K562 (cell line): ENCODE results near the gene STX18. TPM values are rescaled to one million over a fixed set of nuclear protein-coding genes. Genes with fewer than 3 reads are reported as not detected.

Source experiments
- ATAC-seq: fragments of 200-7000 bp; cut with Tn5 transposase; 3 replicates; pipeline ENCODE4 v1.9.1; 2020; ENCODE audit warnings: moderate library complexity
- BruUV-seq: library from RNA; stranded (reverse); fragments of 400-500 nt; replicated peaks from 2 replicates; lab custom pipeline; 2021; lab: Mats Ljungman, UMichigan
- CTCF ChIA-PET: fragments of 300-600 bp; formaldehyde crosslinking; extraction: SDS; loops from one replicate; lab custom pipeline; 2021; ENCODE audit warnings: low intra/inter-chr PET ratio; lab: Yijun Ruan, JAX
- POLR2A ChIA-PET: fragments of 300-600, 350-650 bp; sonication (Branson Sonifier 250); formaldehyde crosslinking; extraction: SDS; loops from one replicate; lab custom pipeline; 2021; ENCODE audit warnings: antibody characterized with exemption, inconsistent platforms; lab: Yijun Ruan, JAX
- DNase-seq, 4 experiments: peaks; one replicate each; pipeline versions ENCODE4 v3.0.0 to v3.0.0-alpha.2; 2011 to 2018; ENCODE audit warnings: low spot score in 3 of 4, mixed read lengths in 3 of 4; ENCODE audit errors: extremely low read depth in 1 of 4
- FAIRE-seq: peaks from 2 replicates; lab custom pipeline; 2011; peaks lifted over from hg19 to GRCh38; lab: Jason Lieb, UNC
- H2AFZ ChIP-seq: 2 replicates; pipeline ENCODE4 v1.6.0; 2011; ENCODE audit warnings: low read depth, low read length, control low read depth, inconsistent platforms
- H3K27ac ChIP-seq: fragments of 200-600 bp; 3 replicates; pipeline ENCODE4 v1.8.0; 2011; ENCODE audit warnings: low read depth, mild to moderate bottlenecking, control low read depth, inconsistent platforms, low read length, moderate library complexity, mixed read lengths; ENCODE audit errors: extremely low read depth
- H3K27me3 ChIP-seq, 2 experiments: fragments of 300-600 bp in 1 of 2; 2 replicates in 1 of 2; 3 replicates in 1 of 2; pipeline versions ENCODE4 v1.6.0 to v1.8.0; 2011; ENCODE audit warnings: inconsistent platforms in 2 of 2, low read length in 2 of 2, mild to moderate bottlenecking in 1 of 2, mixed read lengths in 1 of 2, moderate library complexity in 1 of 2; ENCODE audit not compliant: control insufficient read depth in 2 of 2, insufficient read depth in 2 of 2
- H3K36me3 ChIP-seq: fragments of 300-600 bp; 3 replicates; pipeline ENCODE4 v1.8.0; 2011; ENCODE audit warnings: mild to moderate bottlenecking, low read length, inconsistent platforms; ENCODE audit not compliant: control insufficient read depth, insufficient read depth
- H3K4me1 ChIP-seq, 2 experiments: fragments of 200-600 bp in 1 of 2; replicated peaks in 1 of 2; 2 replicates in 1 of 2; 3 replicates in 1 of 2; pipeline versions ENCODE4 v1.5.1 to v1.8.0; 2011; ENCODE audit warnings: inconsistent platforms in 2 of 2, low read length in 2 of 2, mild to moderate bottlenecking in 1 of 2, mixed read lengths in 1 of 2, moderate library complexity in 1 of 2; ENCODE audit not compliant: control insufficient read depth in 2 of 2, insufficient read depth in 2 of 2
- H3K4me2 ChIP-seq: 2 replicates; pipeline ENCODE4 v1.6.1; 2011; ENCODE audit warnings: low read length, control low read depth, inconsistent platforms, mixed read lengths; ENCODE audit not compliant: insufficient read depth
- H3K4me3 ChIP-seq: fragments of 200-600 bp; sonication (generic), shearing (Covaris generic); 2 replicates; pipeline ENCODE4 v1.5.1; 2016; ENCODE audit warnings: control low read depth, inconsistent platforms
- H3K79me2 ChIP-seq: fragments of 200-600 bp; 3 replicates; pipeline ENCODE4 v1.8.0; 2011; ENCODE audit warnings: low read length, inconsistent platforms; ENCODE audit not compliant: control insufficient read depth, insufficient read depth
- H3K9ac ChIP-seq, 2 experiments: 2 replicates each; pipeline versions ENCODE4 v1.6.0 to v1.6.1; 2011; ENCODE audit warnings: low read depth in 2 of 2, low read length in 2 of 2, control low read depth in 1 of 2, inconsistent platforms in 1 of 2, mild to moderate bottlenecking in 1 of 2, mixed read lengths in 1 of 2; ENCODE audit not compliant: insufficient read depth in 1 of 2
- H3K9me1 ChIP-seq: one replicate; pipeline ENCODE4 v1.6.0; 2011; ENCODE audit warnings: inconsistent platforms, mild to moderate bottlenecking, low read length, moderate library complexity; ENCODE audit not compliant: control insufficient read depth, insufficient read depth
- H3K9me3 ChIP-seq: replicated peaks from 2 replicates; pipeline ENCODE4 v1.5.1; 2011; ENCODE audit warnings: low read depth, low read length, inconsistent platforms; ENCODE audit not compliant: control insufficient read depth, insufficient read depth
- H4K20me1 ChIP-seq: replicated peaks from 2 replicates; pipeline ENCODE4 v1.6.1; 2011; ENCODE audit warnings: low read length, inconsistent platforms, mixed read lengths; ENCODE audit not compliant: control insufficient read depth, insufficient read depth
- DMBX1 ChIP-seq: fragments of 250-450 bp; sonication (Bioruptor Pico); IDR thresholded peaks from 2 replicates; pipeline ENCODE4 v1.8.0; 2022; ENCODE audit warnings: inconsistent platforms, mild to moderate bottlenecking, moderate library complexity, borderline replicate concordance
- FOXJ2 ChIP-seq: fragments of 200-800 bp; sonication (Bioruptor generic); IDR thresholded peaks from 2 replicates; pipeline ENCODE4 v1.6.1; 2016; ENCODE audit warnings: missing genetic modification characterization, missing compliant biosample characterization
- HMGN3 ChIP-seq: IDR thresholded peaks from 2 replicates; pipeline ENCODE4 v1.6.1; 2011; ENCODE audit warnings: borderline replicate concordance, low read depth, mild to moderate bottlenecking, mixed read lengths, low read length; ENCODE audit not compliant: insufficient read length; ENCODE audit errors: extremely low read depth
- MCM5 ChIP-seq: fragments of 450-650 bp; IDR thresholded peaks from 2 replicates; pipeline ENCODE4 v1.6.1; 2016; ENCODE audit warnings: low read depth
- POLR2AphosphoS2 ChIP-seq: IDR thresholded peaks from 2 replicates; pipeline ENCODE4 v1.6.1; 2012; ENCODE audit warnings: low read length, improper control_type of control experiment
- SNIP1 ChIP-seq: fragments of 450-650 bp; IDR thresholded peaks from 2 replicates; pipeline ENCODE4 v1.7.1; 2017; ENCODE audit warnings: low read depth, mild to moderate bottlenecking
- SRF ChIP-seq, 2 experiments: fragments of 250-450, 450-650 bp in 1 of 2; sonication (Bioruptor Pico) in 1 of 2; sonication (generic) in 1 of 2; formaldehyde crosslinking; IDR thresholded peaks; 2 replicates each; pipeline versions ENCODE4 v1.5.0 to v1.5.1; 2020 to 2022; ENCODE audit warnings: mild to moderate bottlenecking in 1 of 2, missing genetic modification reagents in 1 of 2
- THRA ChIP-seq: fragments of 450-650 bp; IDR thresholded peaks from 2 replicates; pipeline ENCODE4 v1.6.1; 2017; ENCODE audit warnings: mild to moderate bottlenecking, moderate library complexity
- THRAP3 ChIP-seq: fragments of 450-650 bp; IDR thresholded peaks from 2 replicates; pipeline ENCODE4 v1.6.1; 2016; ENCODE audit warnings: mild to moderate bottlenecking, inconsistent platforms, borderline replicate concordance
- ZFP36 ChIP-seq: fragments of 150-350 bp; IDR thresholded peaks from 2 replicates; pipeline ENCODE4 v1.6.1; 2018; ENCODE audit warnings: low read length, low read depth; ENCODE audit not compliant: partially characterized antibody
- ZFP91 ChIP-seq: sonication (generic); formaldehyde crosslinking; IDR thresholded peaks from 2 replicates; pipeline ENCODE4 v1.8.0; 2022; ENCODE audit warnings: mild to moderate bottlenecking, missing genetic modification reagents
- ZKSCAN1 ChIP-seq: fragments of 150-350 bp; IDR thresholded peaks from 2 replicates; pipeline ENCODE4 v1.6.1; 2016; ENCODE audit warnings: low read depth, low read length
- ZNF655 ChIP-seq: fragments of 250-450 bp; sonication (Bioruptor Pico); IDR thresholded peaks from 2 replicates; pipeline ENCODE4 v1.5.0; 2021
- ZNF766 ChIP-seq: fragments of 200-800 bp; sonication (Bioruptor generic); conservative IDR thresholded peaks from 2 replicates; pipeline ENCODE4 v1.6.1; 2016; ENCODE audit warnings: missing genetic modification characterization, missing compliant biosample characterization
- ZNF780A ChIP-seq: fragments of 250-450 bp; sonication (Bioruptor Pico); IDR thresholded peaks from 2 replicates; pipeline ENCODE4 v1.5.0; 2021; ENCODE audit warnings: mild to moderate bottlenecking
- WGBS: fragments of 100-300 bp; shearing (Covaris generic); methylation state at CpG from one replicate; pipeline ENCODE4 v1.1.6; 2016; ENCODE audit warnings: low coverage, mixed read lengths; ENCODE audit not compliant: insufficient coverage; ENCODE audit errors: missing lambda C conversion rate; 5-methylcytosine and 5-hydroxymethylcytosine counted together
- in situ Hi-C: fragments of 300-500 bp; cut with MboI; formaldehyde crosslinking; loops from 4 replicates; pipeline ENCODE4 v1.15.0; 2018; ENCODE audit warnings: inconsistent platforms, mixed read lengths
- intact Hi-C: fragments of 100-400 bp; cut with micrococcal nuclease; formaldehyde crosslinking; loops from 2 replicates; pipeline ENCODE4 v1.14.2; 2022
- polyA plus RNA-seq, 8 experiments: library from polyadenylated mRNA; depleted of rRNA in 4 of 8; stranded (reverse) in 5 of 8; unstranded in 3 of 8; fragments of >200 nt; fragmentation: Nextera tagmentation in 2 of 8; fragmentation: Illumina TruSeq in 1 of 8; extraction: Ambion mirVana in 2 of 8; extraction: Trizol in 1 of 8; gene quantifications; 2 replicates each; pipeline versions ENCODE4 v1.2.1 to v1.2.3, GENCODE V29; 2011 to 2014; ENCODE audit warnings: inconsistent platforms in 1 of 8, missing spikeins in 1 of 8
- total RNA-seq, 7 experiments: library from RNA; depleted of rRNA in 6 of 7; stranded (reverse); fragments of >200 nt in 6 of 7; fragmentation: Illumina TruSeq in 2 of 7; extraction: Trizol in 2 of 7; gene quantifications; 2 replicates each; pipeline versions ENCODE4 v1.2.1 to v1.2.3, GENCODE V29; 2011 to 2021; ENCODE audit warnings: low replicate concordance in 1 of 7
- TF ChIP-seq, protein P1 (sequence below), 2 experiments: fragments of 200-800 bp in 1 of 2; sonication (Bioruptor generic) in 1 of 2; sonication (generic) in 1 of 2; formaldehyde crosslinking in 1 of 2; IDR thresholded peaks in 1 of 2; conservative IDR thresholded peaks in 1 of 2; 2 replicates each; pipeline versions ENCODE4 v1.5.0 to v1.6.1; 2016 to 2020; ENCODE audit warnings: missing compliant biosample characterization in 1 of 2, missing genetic modification characterization in 1 of 2, missing genetic modification reagents in 1 of 2
- TF ChIP-seq, protein P2 (sequence below): fragments of 450-650 bp; formaldehyde crosslinking; IDR thresholded peaks from 2 replicates; pipeline ENCODE4 v1.4.0; 2022; ENCODE audit warnings: mild to moderate bottlenecking, moderate library complexity

STX18 gene
- total and polyA plus RNA-seq, 9 of the 15 experiments (the other 6 are each of a cell fraction or from before 2014, with no cell fraction given): 6.2 to 41.7 (median 22.7) TPM

- intact Hi-C loops: no loop called here
- H3K36me3 ChIP-seq: no peaks in the 10 kb centered on the region
- no peaks in the 10 kb centered on the region for H4K20me1 ChIP-seq
- 14% methylated on average over 7 of the region's 7 CpGs for WGBS
- in situ Hi-C loops: no loop called here
- FAIRE-seq: no peak
- H3K4me1 ChIP-seq: no peaks in the 10 kb centered on the region
- no peak overlapping the region for H3K9ac ChIP-seq
- no peak for ATAC-seq
- H3K4me3 ChIP-seq: no peak overlapping the region
- no peaks in the 10 kb centered on the region for H3K9me1 ChIP-seq
- POLR2A ChIA-PET: interaction anchor here (1.4 kb wide), 1 partner anchor 11 kb away, joined by 5 read pairs; no protein-coding TSS in a partner anchor
- no TSS peak for BruUV-seq
- H3K27ac ChIP-seq: no peak overlapping the region
- H3K27me3 ChIP-seq: no peaks in the 10 kb centered on the region; a peak in 1 of 5 replicates
- no peaks in the 10 kb centered on the region for H3K9me3 ChIP-seq
- H3K4me2 ChIP-seq: no peak overlapping the region
- no peaks in the 10 kb centered on the region for H3K79me2 ChIP-seq
- CTCF ChIA-PET: no interaction called here
- no peak for DNase-seq
- H2AFZ ChIP-seq: no peak overlapping the region
- no peak for TF ChIP-seq DMBX1 (CRISPR knock-in tag)
- TF ChIP-seq HMGN3: no peak
- TF ChIP-seq, protein P1, sequence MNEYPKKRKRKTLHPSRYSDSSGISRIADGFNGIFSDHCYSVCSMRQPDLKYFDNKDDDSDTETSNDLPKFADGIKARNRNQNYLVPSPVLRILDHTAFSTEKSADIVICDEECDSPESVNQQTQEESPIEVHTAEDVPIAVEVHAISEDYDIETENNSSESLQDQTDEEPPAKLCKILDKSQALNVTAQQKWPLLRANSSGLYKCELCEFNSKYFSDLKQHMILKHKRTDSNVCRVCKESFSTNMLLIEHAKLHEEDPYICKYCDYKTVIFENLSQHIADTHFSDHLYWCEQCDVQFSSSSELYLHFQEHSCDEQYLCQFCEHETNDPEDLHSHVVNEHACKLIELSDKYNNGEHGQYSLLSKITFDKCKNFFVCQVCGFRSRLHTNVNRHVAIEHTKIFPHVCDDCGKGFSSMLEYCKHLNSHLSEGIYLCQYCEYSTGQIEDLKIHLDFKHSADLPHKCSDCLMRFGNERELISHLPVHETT (CRISPR knock-in tag; conservative IDR thresholded peaks at IDR 0.05 in 1 of 2, IDR thresholded peaks at IDR 0.05 in 1 of 2): no peak
- no peak for TF ChIP-seq ZNF766
- TF ChIP-seq POLR2AphosphoS2: no peak
- TF ChIP-seq ZFP36: no peak
- TF ChIP-seq ZNF780A (CRISPR knock-in tag): no peak
- TF ChIP-seq, protein P2, sequence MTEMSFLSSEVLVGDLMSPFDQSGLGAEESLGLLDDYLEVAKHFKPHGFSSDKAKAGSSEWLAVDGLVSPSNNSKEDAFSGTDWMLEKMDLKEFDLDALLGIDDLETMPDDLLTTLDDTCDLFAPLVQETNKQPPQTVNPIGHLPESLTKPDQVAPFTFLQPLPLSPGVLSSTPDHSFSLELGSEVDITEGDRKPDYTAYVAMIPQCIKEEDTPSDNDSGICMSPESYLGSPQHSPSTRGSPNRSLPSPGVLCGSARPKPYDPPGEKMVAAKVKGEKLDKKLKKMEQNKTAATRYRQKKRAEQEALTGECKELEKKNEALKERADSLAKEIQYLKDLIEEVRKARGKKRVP: no peak
- TF ChIP-seq SRF (CRISPR knock-in tag; IDR thresholded peaks at IDR 0.05): no peak
- TF ChIP-seq SNIP1: no peak
- no peak for TF ChIP-seq THRA
- TF ChIP-seq ZFP91 (CRISPR knock-in tag): no peak
- no peak for TF ChIP-seq FOXJ2 (tag)
- no peak for TF ChIP-seq MCM5
- no peak for TF ChIP-seq ZKSCAN1
- no peak for TF ChIP-seq ZNF655 (CRISPR knock-in tag)
- no peak for TF ChIP-seq THRAP3
Measured at GRCh38 chr4:4590546-4590945, 48.7 kb upstream of the STX18 start.
